ENCODE data around the gene KLHDC8A.
"Not testable (repeated sequence)": the region's sequence is repeated elsewhere in the genome, so short reads cannot be mapped to it uniquely, and the experiment has no call there.

Gene KLHDC8A

GRCh38 chr1:205371871-205372660 lies 15.3 kb upstream of the KLHDC8A start:
- no peak for DNase-seq

GRCh38 chr1:205370780-205371179 lies 14.1 kb upstream of the KLHDC8A start:
- peak; percentile 43 for DNase-seq

GRCh38 chr1:205369701-205370123 lies 13.0 kb upstream of the KLHDC8A start:
- no peak for DNase-seq

GRCh38 chr1:205368478-205368877 lies 11.8 kb upstream of the KLHDC8A start:
- DNase-seq = no peak

- DNase-seq = peak; percentile 62
Measured at GRCh38 chr1:205365945-205366463, 9.3 kb upstream of the KLHDC8A start.

GRCh38 chr1:205365086-205365485 lies 8.4 kb upstream of the KLHDC8A start:
- DNase-seq = not testable (repeated sequence)

- no peak for DNase-seq
Measured at GRCh38 chr1:205360891-205361290, 4.2 kb upstream of the KLHDC8A start.

- DNase-seq = peak; percentile 72
Measured at GRCh38 chr1:205359771-205360565, 3.2 kb upstream of the KLHDC8A start.

- no peak for DNase-seq
Measured at GRCh38 chr1:205358579-205358978, 1.9 kb upstream of the KLHDC8A start.

GRCh38 chr1:205357567-205357966 lies 845 bp upstream of the KLHDC8A start:
- DNase-seq = no peak

- peak; percentile 25 for DNase-seq
Measured at GRCh38 chr1:205355075-205355453, 1.7 kb downstream of the KLHDC8A start.

GRCh38 chr1:205354259-205355074 lies 2.3 kb downstream of the KLHDC8A start:
- DNase-seq = peak; percentile 67

- no peak for DNase-seq
Measured at GRCh38 chr1:205353612-205354011, 3.1 kb downstream of the KLHDC8A start.

GRCh38 chr1:205353191-205353590 lies 3.5 kb downstream of the KLHDC8A start:
- no peak for DNase-seq

GRCh38 chr1:205351984-205352713 lies 4.6 kb downstream of the KLHDC8A start:
- DNase-seq = peak; percentile 95

- no peak for DNase-seq
Measured at GRCh38 chr1:205350691-205351141, 6.0 kb downstream of the KLHDC8A start.

GRCh38 chr1:205350124-205350523 lies 6.6 kb downstream of the KLHDC8A start:
- no peak for DNase-seq

- no peak for DNase-seq
Measured at GRCh38 chr1:205348554-205349487, 7.9 kb downstream of the KLHDC8A start.

- DNase-seq = no peak
Measured at GRCh38 chr1:205346956-205347574, 9.7 kb downstream of the KLHDC8A start.

GRCh38 chr1:205345761-205346160 lies 11.0 kb downstream of the KLHDC8A start:
- DNase-seq = no peak

Data from NCI-H1092 (cell line).